ENCODE data around the gene GPR31. TPM values are rescaled to one million over a fixed set of nuclear protein-coding genes. Genes with fewer than 3 reads are reported as not detected.

Gene GPR31
- polyA plus RNA-seq, 2 of the 4 experiments (the other 2 are of a cell fraction) = not detected

GRCh38 chr6:167150941-167151549, 6.7 kb downstream of the GPR31 start:
- Histone ChIP-seq H3K4me1 (no peaks in the 10 kb centered on the region), H3K4me2 (no peak overlapping the region), H3K9me3 (no peaks in the 10 kb centered on the region), H3K4me3 (no peak overlapping the region), H3K27ac (no peak overlapping the region)
- ChIA-PET POLR2A (no interaction called here), CTCF (interaction anchor here (1.2 kb wide), 1 partner anchor 376 kb away, joined by 4 read pairs; no protein-coding TSS in a partner anchor)
- no peak for FAIRE-seq
- WGBS (ENCODE audit: missing lambda C conversion rate) = 69% methylated on average over 6 of the region's 6 CpGs
- DNase-seq (ENCODE audit: low read depth in 1 of 2, low spot score in 1 of 2) = no peak
- TF ChIP-seq MAFK (IDR thresholded peaks at IDR 0.05; ENCODE audit: partially characterized antibody) (no peak), ESRRA (IDR thresholded peaks at IDR 0.05; ENCODE audit: borderline replicate concordance, low read length) (no peak)
- no peak for ATAC-seq

- H3K4me2 ChIP-seq = no peak overlapping the region
- H3K9me3 ChIP-seq = no peaks in the 10 kb centered on the region
- ChIA-PET POLR2A (no interaction called here), CTCF (no interaction called here)
- H3K27ac ChIP-seq = no peak overlapping the region
- no peak for DNase-seq (ENCODE audit: low read depth in 1 of 2, low spot score in 1 of 2)
- no peak for FAIRE-seq
- TF ChIP-seq CTCF (IDR thresholded peaks at IDR 0.05) (no peak), JUNB (IDR thresholded peaks at IDR 0.05) (no peak), RFX5 (IDR thresholded peaks at IDR 0.05) (no peak), CHD4 (IDR thresholded peaks at IDR 0.05; ENCODE audit: borderline replicate concordance) (no peak), MAFK (IDR thresholded peaks at IDR 0.05; ENCODE audit: partially characterized antibody) (no peak)
- 46% methylated on average over 5 of the region's 5 CpGs for whole genome bisulfite sequencing (ENCODE audit: missing lambda C conversion rate)
- H3K4me3 ChIP-seq = no peak overlapping the region
- no peaks in the 10 kb centered on the region for H3K4me1 ChIP-seq
- no peak for ATAC-seq
These were observed 8.8 kb downstream of the GPR31 start for GRCh38 chr6:167148997-167149396.

GRCh38 chr6:167148021-167148420, 9.8 kb downstream of the GPR31 start:
- POLR2A ChIA-PET = no interaction called here

GRCh38 chr6:167146977-167147376, 10.8 kb downstream of the GPR31 start:
- Histone ChIP-seq H3K4me3 (no peak overlapping the region), H3K4me2 (no peak overlapping the region), H3K9me3 (no peaks in the 10 kb centered on the region), H3K4me1 (no peaks in the 10 kb centered on the region), H3K27ac (no peak overlapping the region)
- no peak for FAIRE-seq
- CTCF ChIA-PET = no interaction called here
- POLR2A ChIA-PET = no interaction called here
- DNase-seq (ENCODE audit: low read depth in 1 of 2, low spot score in 1 of 2) = no peak
- 64% methylated on average over 14 of the region's 16 CpGs for WGBS (ENCODE audit: missing lambda C conversion rate)
- no peak for ATAC-seq
- TF ChIP-seq POLR2A (IDR thresholded peaks at IDR 0.05; ENCODE audit: low read length) (no peak), CBX8 (IDR thresholded peaks at IDR 0.05) (no peak), NPAS2 (CRISPR knock-in tag; IDR thresholded peaks at IDR 0.05; ENCODE audit: borderline replicate concordance) (no peak), FOSB (CRISPR knock-in tag; IDR thresholded peaks at IDR 0.05) (no peak), MYC (IDR thresholded peaks at IDR 0.05; ENCODE audit: borderline replicate concordance, low read length) (no peak), EHMT2 (IDR thresholded peaks at IDR 0.05; ENCODE audit: low read depth) (no peak), HOXA7 (CRISPR knock-in tag; IDR thresholded peaks at IDR 0.05) (no peak), RFX5 (IDR thresholded peaks at IDR 0.05) (no peak), ELK1 (IDR thresholded peaks at IDR 0.05; ENCODE audit: low read depth, low read length) (no peak), ESRRA (IDR thresholded peaks at IDR 0.05; ENCODE audit: borderline replicate concordance, low read length) (no peak), JUN (IDR thresholded peaks at IDR 0.05) (no peak), PBX3 (IDR thresholded peaks at IDR 0.05) (no peak), EHF (CRISPR knock-in tag; IDR thresholded peaks at IDR 0.05) (no peak), NR3C1 (IDR thresholded peaks at IDR 0.05) (no peak), FOSL2 (IDR thresholded peaks at IDR 0.05) (no peak), FOSL2 (CRISPR knock-in tag; IDR thresholded peaks at IDR 0.05) (no peak), NFE2L2 (conservative IDR thresholded peaks at IDR 0.05; ENCODE audit: low read length) (no peak)

More at GRCh38 chr6:167148021-167148420, 9.8 kb downstream of the GPR31 start:
- no peak overlapping the region for H3K4me2 ChIP-seq
- H3K9me3 ChIP-seq = no peaks in the 10 kb centered on the region
- H3K4me3 ChIP-seq = no peak overlapping the region
- no peak overlapping the region for H3K27ac ChIP-seq
- no peak for ATAC-seq
- no peak for DNase-seq (ENCODE audit: low read depth in 1 of 2, low spot score in 1 of 2)
- no peak for FAIRE-seq
- no peaks in the 10 kb centered on the region for H3K4me1 ChIP-seq
- CTCF ChIA-PET = no interaction called here
- TF ChIP-seq ZSCAN20 (CRISPR knock-in tag; IDR thresholded peaks at IDR 0.05) = no peak
- no peak for TF ChIP-seq ATOH8 (CRISPR knock-in tag; IDR thresholded peaks at IDR 0.05; ENCODE audit: low read depth)
- no peak for TF ChIP-seq JUN (IDR thresholded peaks at IDR 0.05)
- TF ChIP-seq RFX5 (IDR thresholded peaks at IDR 0.05) = no peak
- no peak for TF ChIP-seq PBX3 (IDR thresholded peaks at IDR 0.05)
- TF ChIP-seq CEBPB (IDR thresholded peaks at IDR 0.05) = no peak
- TF ChIP-seq POLR2A (IDR thresholded peaks at IDR 0.05; ENCODE audit: low read length) = no peak
- no peak for TF ChIP-seq HOXB5 (CRISPR knock-in tag; IDR thresholded peaks at IDR 0.05)
- no peak for TF ChIP-seq MYC (IDR thresholded peaks at IDR 0.05; ENCODE audit: borderline replicate concordance, low read length)

Data from A549 (cell line).